Kidney capillary endothelial cell (primary cell): Measurements from ENCODE around the gene TAGLN2.

Experiments used
- DNase-seq: peaks from one replicate; pipeline ENCODE4 v3.0.0-alpha.2; 2018; ENCODE audit warnings: low spot score

Gene TAGLN2

DNA sequence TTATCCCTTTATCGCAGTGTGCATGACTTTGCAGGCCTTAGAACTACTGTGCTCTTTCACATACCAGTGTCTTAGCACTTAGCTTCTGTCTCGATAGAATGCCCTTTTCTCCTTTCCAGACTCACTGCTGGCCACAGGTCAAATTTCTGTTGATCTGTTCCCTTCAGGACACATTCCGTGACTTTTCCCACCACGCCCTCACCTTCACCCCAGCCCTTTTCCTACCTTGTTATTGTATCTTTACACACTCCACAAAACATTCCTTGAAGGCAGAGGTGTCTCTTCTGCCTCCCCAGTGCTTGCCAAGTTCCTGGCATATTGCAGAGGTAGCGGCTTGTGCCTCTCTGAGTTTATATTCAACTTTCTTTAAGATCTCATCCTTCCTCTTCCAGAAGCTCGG lies 23.8 kb upstream of the TAGLN2 start:
- DNase-seq: no peak

DNA sequence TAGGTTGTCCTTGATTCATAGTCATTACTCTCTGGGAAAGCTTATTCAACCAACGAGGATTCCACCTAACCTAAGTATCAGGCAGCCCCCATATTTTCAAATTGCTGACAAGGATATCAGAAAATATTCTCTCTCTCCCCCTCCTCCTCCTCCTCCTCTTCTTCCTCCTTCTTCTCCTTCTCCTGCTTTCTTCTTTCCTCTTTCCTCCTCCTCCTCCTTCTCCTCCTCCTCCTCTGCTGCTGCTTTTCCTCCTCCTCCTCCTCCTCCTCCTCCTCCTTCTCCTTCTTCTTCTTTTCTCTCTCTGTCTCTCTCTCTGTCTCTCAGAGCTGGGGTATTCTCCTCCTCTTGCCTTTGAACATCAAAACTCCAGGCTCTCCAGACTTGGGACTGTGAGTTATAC lies 22.6 kb upstream of the TAGLN2 start:
- no peak for DNase-seq

DNA sequence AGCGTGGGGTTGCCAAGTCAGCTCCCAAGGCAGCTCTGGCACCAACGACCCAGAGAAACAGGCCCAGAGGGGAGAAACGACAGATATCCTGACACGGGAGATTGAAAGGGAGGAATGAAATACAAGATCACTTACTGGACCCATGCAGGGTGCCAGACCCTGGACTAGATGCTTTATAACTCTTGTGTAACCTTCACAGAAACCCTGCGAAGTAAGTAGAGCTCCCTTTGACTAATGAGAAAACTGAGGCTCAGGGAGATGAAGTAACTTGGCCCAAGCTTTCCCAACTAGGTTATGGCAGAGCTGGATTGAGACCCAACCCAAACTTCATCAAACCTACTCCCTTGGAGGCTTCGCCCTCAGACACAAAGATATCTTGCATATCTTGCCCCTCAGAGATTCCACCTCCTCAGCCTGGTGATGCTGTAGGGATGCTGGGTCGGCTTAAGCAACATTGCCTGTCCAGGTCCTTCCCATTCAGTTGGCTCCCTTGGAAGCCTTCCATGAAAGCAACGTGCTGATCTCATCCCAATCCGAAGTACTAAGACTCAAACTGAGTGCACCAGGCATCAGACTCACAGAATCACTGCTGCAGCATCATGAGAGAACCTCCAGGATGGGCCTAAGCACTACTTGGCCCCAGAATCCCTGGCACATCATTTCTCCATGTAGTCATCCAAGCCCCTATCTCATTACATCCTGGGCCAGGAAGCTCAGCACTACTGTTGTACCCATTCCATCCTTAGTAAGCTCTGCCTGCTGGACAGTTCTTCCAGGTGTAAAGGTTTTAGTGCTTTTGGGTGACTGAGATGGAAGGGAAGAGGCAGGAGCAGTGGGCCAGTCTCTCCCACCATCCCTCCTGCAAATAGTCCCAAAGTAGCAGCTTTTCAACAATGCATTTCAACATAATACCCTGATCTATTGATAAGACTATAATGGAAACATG lies 21.2 kb upstream of the TAGLN2 start:
- no peak for DNase-seq

DNA sequence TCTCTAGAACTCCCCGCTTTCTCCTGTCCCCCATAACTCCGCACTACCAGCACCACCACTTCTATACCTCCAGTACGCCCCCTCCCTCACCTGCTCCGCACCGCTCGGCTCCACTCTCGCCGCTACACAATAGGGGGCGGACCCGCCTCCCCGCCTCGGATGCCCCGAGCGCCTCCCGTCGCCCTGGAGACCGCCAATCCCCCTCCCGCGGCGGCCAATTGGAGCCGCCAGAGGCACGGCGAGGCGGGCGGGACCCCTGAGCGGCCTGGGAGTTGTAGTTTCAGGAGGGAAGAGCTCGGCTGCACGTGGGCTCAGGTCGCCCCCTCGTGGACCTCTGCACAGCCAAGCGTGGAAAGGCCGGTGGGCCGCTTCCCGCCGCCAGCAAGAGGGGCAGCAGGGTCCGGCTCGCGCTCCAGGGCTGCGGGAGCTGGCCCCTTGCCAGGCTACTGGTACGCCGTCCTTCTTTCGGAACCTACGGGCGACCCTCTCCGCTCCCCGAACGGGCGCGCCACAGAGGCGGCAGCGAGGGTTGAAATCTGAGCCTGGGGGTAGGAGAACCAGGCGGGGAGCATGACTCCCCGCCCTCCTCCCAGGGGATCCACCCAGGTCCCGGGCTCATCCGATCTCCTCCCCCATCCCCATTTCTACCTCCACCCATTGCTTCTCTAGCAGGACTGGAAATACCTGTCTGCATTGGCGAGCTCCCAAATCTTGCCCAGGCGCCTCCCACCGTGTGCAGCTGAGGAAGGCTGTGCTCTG lies 20.4 kb upstream of the TAGLN2 start, which contains the start of gene IGSF9:
TSS of gene IGSF9 (minus strand) at position 131 of the 759 bp plus-strand sequence. CDS start 2,159 bp downstream, outside the sequence.
- peak; percentile 38 for DNase-seq

DNA sequence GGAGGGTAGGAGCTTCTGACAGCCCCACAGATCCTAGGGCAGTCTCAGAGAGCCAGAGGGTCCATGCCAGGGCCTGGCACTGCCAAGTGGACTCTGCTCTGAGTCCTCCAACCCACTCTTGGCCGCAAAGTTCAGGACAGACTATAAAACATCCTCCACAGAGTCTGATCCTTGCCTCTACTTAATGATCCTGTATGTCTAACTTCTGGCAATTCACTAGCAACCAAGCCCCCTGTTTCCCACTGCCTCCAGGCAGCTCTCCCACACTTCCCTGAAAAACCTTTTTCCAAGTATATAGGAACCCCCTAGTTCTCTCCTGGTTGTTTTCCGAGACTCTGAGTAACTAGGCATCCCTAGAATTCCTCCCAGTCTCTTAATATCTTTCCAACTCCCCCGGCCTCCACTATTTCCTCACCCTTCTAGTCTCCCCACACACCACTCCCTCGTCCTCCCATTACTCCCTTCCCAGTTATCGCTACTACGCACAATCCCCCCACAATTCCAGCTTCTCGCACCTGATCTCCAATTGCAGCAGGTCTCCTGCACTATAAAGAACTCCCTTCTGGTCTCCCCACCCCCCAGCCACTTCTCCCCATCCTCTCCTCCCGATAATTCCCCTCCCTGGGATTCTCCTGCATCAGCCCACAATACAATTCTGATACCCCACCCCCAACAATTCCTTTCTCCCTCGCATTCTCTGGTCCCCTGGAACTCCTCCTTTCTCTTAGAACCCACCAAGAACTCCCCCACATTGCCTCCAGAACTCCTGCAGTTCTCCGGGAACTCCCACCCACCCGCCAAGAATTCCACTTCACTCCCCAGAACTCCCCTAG lies 19.5 kb upstream of the TAGLN2 start:
- DNase-seq: no peak

DNA sequence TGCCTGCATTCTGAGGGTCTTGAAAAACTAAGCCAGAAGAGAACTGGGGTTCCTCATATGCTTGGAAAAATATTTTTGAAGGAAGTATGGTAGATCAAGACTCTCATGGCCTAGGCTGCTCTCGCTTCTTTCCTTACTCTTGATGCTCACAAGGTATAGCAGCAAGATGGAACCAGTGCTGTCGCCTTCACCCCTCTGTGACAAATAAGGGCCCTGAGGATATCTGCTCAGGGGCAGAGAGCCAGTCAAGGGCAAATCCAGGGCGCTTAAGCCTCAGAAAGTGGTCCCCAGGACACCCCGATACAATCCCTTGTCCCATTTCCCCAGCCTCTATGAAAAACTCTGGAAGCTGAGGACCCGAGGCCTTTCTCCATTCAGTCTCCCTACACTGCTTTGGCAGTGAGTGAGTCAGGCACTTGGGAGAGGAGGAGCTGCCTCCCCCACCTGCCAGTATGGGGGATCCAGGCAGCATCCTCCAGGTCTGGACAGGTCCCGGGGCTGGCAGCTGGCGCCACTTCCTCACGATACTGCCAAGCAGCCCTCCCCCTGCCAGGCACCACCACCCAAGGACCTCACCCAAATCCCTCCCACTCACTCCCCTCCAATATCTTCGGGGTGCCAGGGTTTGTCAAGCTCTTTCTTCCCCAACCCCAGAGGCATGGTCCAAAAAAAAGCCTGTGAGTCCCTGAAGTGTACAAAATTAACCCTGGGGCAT lies 18.8 kb upstream of the TAGLN2 start:
- DNase-seq: no peak

DNA sequence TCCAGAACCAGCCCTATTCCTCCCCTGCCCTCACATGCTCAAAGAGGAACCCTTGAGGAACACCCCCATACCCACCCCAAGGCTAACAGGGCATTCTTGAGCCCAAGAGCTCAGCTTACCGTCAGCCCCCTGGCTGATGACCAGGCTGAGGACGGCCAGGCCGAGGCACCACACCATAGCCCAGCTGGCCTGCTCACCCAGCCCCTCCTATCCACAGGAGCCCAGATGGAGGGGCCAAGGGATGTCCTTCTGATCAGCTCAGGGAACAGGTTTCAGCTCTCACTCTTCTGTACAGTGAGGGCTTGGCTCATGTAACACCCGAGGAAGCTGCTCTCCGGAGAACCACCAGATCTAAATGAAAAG lies 18.0 kb upstream of the TAGLN2 start:
- DNase-seq: no peak

DNA sequence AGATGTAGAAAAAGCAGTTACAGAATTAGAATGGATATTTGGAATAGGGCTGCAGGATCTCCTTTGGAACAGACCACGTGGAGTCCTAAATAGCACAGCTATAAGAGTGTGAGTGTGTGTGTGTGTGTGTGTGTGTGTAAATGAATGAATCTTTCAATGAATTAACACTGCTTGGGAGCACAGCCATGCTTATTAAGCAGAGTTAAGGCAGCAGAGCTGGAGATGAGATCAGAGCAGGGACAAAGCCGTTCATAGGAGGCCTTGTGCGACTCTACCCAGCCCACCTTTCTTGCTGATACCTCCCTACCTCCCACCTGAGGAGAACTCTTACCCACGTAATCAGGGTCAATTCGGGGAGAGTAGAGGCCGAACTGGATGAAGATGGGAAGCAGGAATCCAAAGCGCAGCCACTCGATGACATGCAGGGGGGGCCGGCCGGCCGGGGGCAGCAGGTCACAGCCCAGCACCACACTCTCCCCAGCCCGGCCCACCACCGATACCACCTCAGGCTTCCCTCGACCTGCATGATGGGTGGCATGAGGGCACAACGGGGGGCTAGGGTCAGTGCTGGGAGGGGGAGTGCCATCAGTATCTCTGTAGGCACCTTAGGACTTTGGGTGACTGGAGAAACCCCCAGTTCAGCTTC lies 17.4 kb upstream of the TAGLN2 start:
- DNase-seq: no peak

DNA sequence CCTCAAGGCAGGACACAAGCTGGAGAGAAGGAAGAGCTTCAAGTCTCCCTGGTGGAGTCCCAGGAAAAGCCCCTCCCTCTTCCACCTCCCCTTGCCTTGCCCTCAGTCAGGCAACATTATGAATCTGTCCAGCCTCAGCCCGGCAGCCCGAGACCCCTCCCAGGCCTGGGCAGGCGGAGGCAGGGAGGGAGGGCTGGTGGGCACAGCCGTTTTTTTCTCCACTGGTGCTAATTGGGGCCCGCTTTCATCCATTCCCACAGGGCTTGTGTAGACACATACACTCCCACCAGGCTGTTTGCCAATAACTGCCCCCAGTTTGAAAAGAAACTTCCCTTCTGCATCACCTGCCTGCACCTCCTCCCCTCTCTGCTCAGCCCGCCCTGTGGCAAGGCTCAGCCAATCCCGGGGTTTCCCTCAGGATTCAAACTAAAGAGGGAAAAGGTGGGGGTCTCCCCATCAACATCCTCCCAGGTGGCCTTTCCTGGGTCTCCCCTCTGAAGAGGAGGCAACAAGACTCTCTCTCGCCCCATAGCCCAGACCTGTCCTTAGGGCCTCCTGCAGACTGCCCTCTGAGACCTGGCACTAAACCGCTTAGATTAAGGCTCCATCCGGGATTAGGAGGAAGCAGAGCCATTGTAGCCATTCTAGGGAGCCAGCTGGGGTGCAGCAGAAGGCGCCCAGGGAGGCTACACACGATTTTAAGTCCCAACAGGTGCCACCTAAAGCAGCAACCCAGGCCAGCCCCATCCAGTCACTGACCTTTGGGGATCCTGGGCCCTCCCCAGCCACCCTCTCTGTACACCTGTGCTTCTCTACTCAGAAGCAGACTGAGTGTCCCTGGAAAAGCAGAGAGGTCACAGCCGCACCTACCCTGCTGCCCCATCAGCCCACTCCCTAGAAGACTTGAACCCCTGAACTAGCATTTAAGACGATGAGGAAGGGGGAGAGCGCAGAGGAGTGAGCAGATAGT lies 16.6 kb upstream of the TAGLN2 start:
- no peak for DNase-seq

DNA sequence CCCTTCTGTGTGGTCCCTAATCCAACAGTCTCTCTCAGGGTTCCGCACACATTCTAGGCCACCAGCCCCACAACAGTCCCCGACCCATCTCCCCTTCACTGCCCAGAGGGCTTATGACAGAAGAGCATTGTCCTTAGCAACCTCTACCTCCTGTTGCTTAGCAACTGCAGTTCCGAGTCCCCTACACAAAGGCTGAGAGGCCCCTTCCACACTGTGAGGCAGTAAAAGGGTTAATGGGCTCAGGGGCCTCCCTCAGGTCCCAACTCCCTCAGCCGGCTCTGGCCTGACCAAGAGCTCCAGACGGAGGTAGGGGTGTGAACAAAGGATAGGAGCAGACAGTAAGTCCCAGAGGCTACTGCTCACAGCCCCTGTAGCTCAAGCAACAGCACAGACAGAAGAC lies 15.8 kb upstream of the TAGLN2 start:
- no peak for DNase-seq

DNA sequence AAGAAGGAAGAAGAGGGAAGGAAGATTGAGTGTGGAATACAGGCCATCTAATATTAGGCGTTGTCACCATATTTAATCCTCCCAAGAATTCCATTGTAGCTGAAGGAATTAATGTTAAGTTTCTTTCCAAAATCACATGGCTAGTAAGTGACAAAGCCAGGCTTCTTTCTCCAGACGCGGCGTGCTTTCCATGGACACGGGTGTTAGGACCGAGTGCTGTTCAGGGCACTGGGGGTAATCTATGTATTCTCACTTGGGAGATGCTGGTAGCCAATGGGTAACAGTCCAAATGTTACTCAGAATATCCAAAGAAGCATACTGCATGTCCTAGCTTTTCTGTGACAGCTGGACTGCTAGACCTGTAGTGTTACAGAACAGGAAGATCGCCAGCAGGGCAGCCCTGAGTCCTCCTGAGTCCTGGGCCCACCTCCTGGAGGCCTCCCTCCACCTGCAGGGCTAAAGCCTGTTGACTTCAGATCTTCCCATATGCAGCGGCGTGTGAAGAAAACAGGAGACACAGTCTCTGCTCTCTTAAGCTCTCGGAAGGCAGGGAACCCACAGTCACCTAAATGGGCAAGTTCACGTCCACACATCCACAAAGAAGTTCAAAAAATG lies 14.8 kb upstream of the TAGLN2 start:
- no peak for DNase-seq

DNA sequence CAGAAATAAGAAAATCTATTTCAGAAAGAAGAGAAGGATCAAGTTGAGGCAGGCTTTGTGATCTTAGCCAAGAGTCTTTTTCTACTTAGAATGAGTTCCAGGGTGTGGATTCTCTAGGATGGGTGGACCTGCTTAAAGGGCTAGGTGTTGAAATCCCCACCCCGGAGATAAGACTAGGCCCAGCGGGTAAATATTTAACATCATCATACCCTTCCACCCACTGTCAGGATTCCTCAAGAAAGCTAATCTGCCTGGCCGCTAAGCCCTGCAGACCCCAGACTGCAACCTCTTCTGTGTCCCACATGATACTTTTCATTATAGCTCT lies 14.3 kb upstream of the TAGLN2 start:
- no peak for DNase-seq

DNA sequence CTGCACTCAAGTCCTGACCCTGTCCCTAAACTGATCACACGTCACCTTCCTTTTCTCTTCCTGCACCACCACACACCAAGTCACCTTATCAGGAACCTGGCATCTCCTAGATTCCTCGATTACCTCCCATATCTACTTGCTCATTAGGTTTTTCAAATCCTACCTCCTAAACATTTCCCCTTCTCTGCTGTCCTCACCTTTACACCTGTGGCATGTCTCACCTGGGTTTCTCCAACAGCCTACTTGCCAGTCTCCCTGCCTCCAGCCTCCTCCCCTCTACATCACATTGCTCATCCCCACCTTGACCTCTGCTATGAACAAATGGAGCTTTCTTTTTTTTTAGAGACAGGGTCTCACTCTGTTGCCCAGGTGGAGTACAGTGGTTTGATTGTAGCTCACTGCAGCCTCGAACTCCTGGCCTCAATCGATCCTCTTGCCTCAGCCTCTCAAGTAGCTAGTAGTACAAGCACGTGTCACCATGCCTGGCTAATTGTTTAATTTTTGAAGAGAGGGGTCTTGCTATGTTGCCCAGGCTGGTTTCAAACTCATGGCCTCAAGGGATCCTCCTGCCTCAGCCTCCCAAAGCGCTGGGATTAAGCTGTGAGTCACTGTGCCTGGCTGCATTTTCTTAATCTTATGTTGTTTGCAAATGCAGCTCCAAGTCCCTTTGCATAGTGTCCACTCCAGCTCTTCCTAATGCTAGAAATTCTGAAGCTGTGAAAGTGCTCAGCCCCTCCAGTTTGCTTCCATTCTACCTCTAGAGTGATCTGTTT lies 13.8 kb upstream of the TAGLN2 start:
- DNase-seq: no peak

DNA sequence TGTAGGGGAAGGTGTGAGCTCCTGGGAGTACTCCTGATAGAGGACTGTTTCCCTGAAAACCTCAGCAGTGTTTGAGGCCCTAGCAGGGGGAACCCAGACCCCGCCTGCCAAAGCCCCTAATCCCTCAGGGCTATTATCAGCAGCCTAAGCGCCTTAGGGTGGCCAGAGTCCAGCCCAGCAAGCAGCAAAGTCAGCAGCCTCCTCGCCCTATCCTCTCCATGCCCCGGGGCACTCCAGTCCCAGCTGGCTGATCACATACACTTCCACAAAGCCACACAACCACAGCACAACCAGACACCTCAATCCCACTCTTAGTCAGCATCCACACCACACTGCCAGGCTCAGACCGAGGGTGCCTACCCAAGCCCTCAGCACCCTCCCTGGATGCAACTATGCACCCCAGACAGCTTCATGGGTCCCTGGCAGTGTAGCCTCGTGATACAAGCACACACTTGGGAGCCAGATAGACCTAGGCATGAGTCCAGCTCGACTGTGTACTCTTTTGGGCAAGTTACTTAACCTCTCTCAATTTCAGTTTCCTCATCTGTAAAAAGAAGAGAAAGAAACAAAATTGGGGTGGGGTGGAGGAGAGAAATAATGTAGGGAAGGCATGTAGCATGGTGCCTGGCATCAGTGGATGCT lies 13.0 kb upstream of the TAGLN2 start:
- DNase-seq: no peak

DNA sequence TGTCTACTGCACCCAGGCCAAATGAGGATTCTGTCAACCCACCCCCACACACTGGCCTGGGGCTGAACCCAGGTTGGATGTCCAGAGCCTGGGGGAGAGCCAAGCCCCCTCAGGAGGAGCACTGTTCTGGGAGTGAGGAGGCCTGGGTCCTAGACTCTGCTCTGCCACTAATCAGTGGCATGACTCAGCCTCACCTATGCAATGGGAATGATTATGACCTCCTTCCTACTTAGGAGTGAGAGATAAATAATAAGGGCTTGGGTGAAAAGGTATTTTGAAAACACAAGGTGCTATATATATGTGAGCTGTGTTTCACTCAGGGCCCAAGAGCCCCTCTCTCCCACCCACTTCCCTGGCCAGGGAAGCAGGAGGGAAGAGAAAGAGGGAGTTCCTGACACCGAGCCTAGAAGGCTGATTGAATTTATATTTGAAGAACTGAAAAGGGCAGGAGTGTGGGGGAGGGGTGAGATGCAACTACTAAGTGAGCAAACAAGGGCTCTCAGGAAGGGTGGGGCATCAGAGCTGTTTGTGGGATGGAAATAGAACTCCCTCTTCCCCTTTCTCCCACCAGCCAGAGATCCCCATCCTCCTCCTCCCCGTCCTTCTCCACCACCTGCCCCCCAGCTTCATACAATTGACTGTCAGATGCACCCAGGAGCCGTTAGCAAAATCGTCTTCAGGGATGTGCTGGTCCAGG lies 11.9 kb upstream of the TAGLN2 start:
- no peak for DNase-seq

DNA sequence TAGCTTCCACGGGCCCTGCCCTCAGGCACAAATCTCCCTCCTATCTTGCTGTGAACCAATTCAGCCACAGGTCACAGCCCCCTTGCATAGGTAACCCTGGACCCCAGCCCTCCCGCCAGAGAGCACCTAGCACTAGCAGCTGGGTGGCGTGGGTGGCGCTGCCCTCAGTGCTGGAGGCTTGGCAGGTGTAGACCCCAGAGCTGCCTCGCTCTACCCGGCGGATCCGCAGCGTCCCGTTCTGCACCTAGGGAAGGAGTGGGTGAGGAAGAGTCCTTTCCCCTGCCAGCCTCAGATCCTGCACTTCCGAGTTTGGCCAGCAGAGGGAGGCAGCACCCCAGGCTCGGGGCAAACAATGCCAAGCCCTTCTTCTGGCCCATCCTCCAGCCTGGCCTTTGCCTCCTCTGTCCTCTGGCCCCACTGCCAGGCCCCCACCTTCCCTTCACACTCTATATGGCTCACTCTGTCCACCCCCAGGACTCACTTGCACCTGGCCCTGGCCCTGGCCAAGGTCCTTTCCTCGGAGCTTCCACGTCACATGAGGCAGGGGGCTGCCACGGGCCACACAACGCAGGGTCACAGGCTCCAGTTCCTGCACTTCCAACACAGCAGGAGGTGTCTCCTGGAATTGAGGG lies 11.1 kb upstream of the TAGLN2 start:
- DNase-seq: peak; percentile 48

DNA sequence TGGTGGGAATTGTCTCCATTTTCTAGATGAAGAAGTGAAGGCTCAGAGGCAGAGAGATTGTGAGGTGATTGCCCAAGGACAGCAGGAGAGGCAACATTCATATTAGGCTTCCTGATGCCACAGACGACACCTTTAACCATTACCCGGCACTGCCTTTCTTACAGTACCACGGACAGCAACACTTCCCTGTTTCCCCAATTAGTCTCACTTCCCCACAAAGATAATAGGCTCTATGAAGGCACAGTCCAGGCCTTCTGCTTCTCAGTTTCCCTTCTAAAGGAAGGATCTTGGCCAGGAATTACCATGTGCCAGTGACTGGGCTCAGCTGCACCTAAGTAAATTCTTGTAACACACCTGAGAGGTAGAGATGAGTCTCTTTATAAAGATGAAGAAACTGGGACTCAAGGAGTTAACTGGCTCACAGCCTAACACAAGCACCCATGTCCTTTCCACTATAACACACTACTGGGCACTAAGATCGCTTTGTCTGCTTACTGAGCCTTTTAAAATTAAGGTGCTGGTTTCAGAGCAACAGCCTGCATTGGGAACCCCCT lies 10.5 kb upstream of the TAGLN2 start:
- no peak for DNase-seq
